Uterus (tissue), 4 donors: ENCODE measurements around the gene PLA2G4E. TPM values are rescaled to one million over a fixed set of nuclear protein-coding genes. Genes with fewer than 3 reads are reported as not detected.

Source experiments
- DNase-seq, 2 donors: peaks; one replicate each; pipeline ENCODE4 v3.0.0-alpha.2; 2019 to 2020
- H3K27ac ChIP-seq, 2 donors: fragments of 200-600 bp; sonication (generic); 1 replicate in 1 of 2; 2 replicates in 1 of 2; pipeline ENCODE4 v1.5.1; 2016 to 2018
- H3K27me3 ChIP-seq, 2 donors: fragments of 200-600 bp; sonication (generic); one replicate each; pipeline ENCODE4 v1.5.1; 2018 to 2019; ENCODE audit warnings: control low read depth in 1 of 2
- H3K36me3 ChIP-seq, 2 donors: fragments of 200-600 bp; sonication (generic); one replicate each; pipeline ENCODE4 v1.5.1; 2019; ENCODE audit warnings: control low read depth in 1 of 2
- H3K4me1 ChIP-seq, 2 donors: fragments of 200-600 bp; sonication (generic); one replicate each; pipeline ENCODE4 v1.5.1; 2018 to 2019; ENCODE audit warnings: control low read depth in 1 of 2
- H3K4me3 ChIP-seq, 2 donors: fragments of 200-600 bp; sonication (generic); 1 replicate in 1 of 2; 2 replicates in 1 of 2; pipeline ENCODE4 v1.5.1; 2018 to 2019; ENCODE audit warnings: mild to moderate bottlenecking in 1 of 2
- H3K9me3 ChIP-seq, 2 donors: fragments of 200-600 bp; sonication (generic); one replicate each; pipeline ENCODE4 v1.5.1; 2019; ENCODE audit warnings: control low read depth in 1 of 2
- POLR2A ChIP-seq, 2 donors: fragments of 450-650 bp; IDR thresholded peaks; one replicate each; pipeline ENCODE4 v1.6.1; 2016; ENCODE audit warnings: antibody characterized with exemption in 2 of 2, mild to moderate bottlenecking in 1 of 2, moderate library complexity in 1 of 2
- intact Hi-C: fragments of 100-400 bp; cut with DNase I; formaldehyde crosslinking; loops from one replicate; pipeline ENCODE4 v1.15.1; 2023; ENCODE audit warnings: low total_unique reads
- total RNA-seq, 4 donors: library from RNA; depleted of rRNA in 3 of 4; stranded (reverse); fragments of >200 nt in 3 of 4; gene quantifications; one replicate each; pipeline versions ENCODE4 v1.1.0 to v1.2.4, GENCODE V29; 2014 to 2023
- TF ChIP-seq, protein P1 (sequence below), 4 experiments: fragments of 200-600 bp in 2 of 4; fragments of 450-650 bp in 2 of 4; sonication (generic) in 2 of 4; IDR thresholded peaks; one replicate each; pipeline ENCODE4 v1.5.1; 2016 to 2019; ENCODE audit warnings: antibody characterized with exemption in 4 of 4, mild to moderate bottlenecking in 2 of 4, moderate library complexity in 1 of 4
- donor health status: DM: yes; HTN: yes; CAD: no.

PLA2G4E gene
- total RNA-seq, 4 donors from 2014 or later, result not detected

DNA sequence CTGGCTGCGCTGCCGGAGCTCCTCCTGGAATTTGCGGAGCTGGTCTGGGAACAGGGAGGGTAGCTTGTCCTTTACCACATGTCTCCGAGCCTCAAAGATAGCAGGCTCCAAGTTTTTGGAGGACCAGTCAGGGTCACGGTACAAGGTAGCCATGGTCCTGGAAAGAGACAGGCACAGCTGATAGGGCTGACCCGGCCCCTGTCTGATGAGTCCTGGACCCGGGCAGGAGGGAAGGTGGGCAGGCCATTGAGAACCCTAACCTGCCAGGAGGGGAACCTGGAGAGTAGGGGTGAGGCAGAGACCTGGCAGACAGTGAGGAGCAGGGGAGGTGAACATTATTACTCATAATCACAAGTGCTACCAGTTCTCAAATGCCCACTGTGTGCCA lies 28.0 kb downstream of the PLA2G4E start:
- H3K4me3 ChIP-seq, result no peak overlapping the region
- H3K27ac ChIP-seq, result no peak overlapping the region
- no peaks in the 10 kb centered on the region for H3K4me1 ChIP-seq
- no peaks in the 10 kb centered on the region for H3K27me3 ChIP-seq
- no peak for TF ChIP-seq POLR2A (IDR thresholded peaks at IDR 0.05)
- TF ChIP-seq, protein P1, sequence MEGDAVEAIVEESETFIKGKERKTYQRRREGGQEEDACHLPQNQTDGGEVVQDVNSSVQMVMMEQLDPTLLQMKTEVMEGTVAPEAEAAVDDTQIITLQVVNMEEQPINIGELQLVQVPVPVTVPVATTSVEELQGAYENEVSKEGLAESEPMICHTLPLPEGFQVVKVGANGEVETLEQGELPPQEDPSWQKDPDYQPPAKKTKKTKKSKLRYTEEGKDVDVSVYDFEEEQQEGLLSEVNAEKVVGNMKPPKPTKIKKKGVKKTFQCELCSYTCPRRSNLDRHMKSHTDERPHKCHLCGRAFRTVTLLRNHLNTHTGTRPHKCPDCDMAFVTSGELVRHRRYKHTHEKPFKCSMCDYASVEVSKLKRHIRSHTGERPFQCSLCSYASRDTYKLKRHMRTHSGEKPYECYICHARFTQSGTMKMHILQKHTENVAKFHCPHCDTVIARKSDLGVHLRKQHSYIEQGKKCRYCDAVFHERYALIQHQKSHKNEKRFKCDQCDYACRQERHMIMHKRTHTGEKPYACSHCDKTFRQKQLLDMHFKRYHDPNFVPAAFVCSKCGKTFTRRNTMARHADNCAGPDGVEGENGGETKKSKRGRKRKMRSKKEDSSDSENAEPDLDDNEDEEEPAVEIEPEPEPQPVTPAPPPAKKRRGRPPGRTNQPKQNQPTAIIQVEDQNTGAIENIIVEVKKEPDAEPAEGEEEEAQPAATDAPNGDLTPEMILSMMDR (IDR thresholded peaks at IDR 0.05), result no peak
- no peaks in the 10 kb centered on the region for H3K36me3 ChIP-seq
- intact Hi-C loops, result no loop called here
- DNase-seq, result no peak
- H3K9me3 ChIP-seq, result no peaks in the 10 kb centered on the region

DNA sequence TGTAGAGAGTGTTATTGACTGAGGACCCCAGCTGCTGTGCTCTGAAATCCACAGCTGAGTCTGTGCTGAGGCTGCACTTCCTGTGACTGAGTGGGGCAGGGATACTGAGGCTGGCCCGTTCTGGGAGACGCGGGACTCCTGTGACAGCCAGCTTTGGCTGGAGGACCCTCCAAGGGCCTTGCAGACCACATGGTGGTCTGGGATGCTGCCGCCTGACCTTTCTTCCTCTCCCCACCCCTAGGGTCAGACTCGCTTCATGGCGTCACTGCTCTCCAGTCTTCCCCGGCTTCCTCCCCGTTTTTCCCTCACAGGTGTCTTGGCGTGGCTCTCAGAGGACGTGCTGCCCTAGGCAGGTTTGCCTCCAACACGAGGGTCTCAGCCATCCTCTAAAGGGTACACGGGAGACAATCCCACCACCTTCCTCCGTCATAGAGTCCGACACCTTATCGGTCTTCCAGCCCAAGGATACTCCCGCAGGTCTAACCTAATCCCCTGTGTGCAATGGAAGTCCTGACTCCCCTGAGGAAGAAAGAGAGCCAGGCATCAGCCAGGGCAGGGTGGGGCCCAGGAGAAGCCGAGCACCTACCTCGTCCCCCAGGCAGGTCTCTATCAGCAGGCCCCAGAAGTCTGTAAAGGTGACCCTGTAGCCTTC lies 28.6 kb downstream of the PLA2G4E start:
- intact Hi-C loops, result no loop called here
- TF ChIP-seq, protein P1 (IDR thresholded peaks at IDR 0.05), result no peak
- no peak for TF ChIP-seq POLR2A (IDR thresholded peaks at IDR 0.05)
- DNase-seq, result no peak
- no peaks in the 10 kb centered on the region for H3K36me3 ChIP-seq
- H3K27me3 ChIP-seq, result no peaks in the 10 kb centered on the region
- H3K4me1 ChIP-seq, result no peaks in the 10 kb centered on the region
- H3K9me3 ChIP-seq, result no peaks in the 10 kb centered on the region
- H3K4me3 ChIP-seq, result no peak overlapping the region
- H3K27ac ChIP-seq, result no peak overlapping the region

DNA sequence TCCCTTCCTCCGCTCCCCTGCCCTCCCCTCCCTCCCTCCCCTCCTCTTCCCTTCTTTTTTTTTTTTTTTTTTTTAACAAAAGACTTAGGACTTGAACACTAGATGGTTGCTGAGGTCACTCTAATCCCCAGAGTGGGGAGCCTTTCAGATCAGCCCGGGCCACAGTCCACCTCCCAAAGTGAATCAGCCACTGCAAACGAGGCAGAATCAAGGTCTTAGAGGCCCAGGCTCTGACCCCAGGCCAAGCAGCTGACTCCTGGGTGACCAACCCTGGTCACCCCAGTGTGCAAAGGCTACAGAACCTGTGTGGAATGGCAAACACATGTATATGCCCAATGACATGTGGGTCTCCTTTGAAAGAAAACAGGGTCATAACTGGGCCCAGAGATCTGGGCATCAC lies 30.2 kb downstream of the PLA2G4E start:
- Histone ChIP-seq H3K36me3 (no peaks in the 10 kb centered on the region), H3K9me3 (no peaks in the 10 kb centered on the region), H3K4me3 (no peak overlapping the region), H3K4me1 (no peaks in the 10 kb centered on the region), H3K27ac (no peak overlapping the region), H3K27me3 (no peaks in the 10 kb centered on the region)
- intact Hi-C loops, result no loop called here
- DNase-seq, result no peak
- TF ChIP-seq, protein P1 (IDR thresholded peaks at IDR 0.05), result no peak
- no peak for TF ChIP-seq POLR2A (IDR thresholded peaks at IDR 0.05)

DNA sequence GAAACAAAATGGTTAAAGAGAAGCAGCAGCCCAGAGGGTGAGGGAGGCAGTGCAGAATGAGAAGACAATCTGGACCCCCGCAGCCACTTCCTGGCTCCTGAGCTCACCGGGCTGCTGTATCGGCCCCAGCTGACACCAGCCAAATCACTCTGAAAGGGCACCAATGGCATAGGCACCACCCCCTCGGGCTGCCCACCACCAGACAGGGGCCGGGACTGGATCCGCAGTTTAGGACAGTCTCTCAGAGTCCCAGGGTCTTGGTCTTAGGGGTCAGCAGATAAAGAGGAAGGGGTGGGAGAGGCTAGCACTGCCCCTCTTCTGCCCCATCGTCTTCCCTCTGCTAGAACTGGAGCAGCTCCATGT lies 30.6 kb downstream of the PLA2G4E start:
- DNase-seq, result no peak
- no peak overlapping the region for H3K4me3 ChIP-seq
- intact Hi-C loops, result no loop called here

DNA sequence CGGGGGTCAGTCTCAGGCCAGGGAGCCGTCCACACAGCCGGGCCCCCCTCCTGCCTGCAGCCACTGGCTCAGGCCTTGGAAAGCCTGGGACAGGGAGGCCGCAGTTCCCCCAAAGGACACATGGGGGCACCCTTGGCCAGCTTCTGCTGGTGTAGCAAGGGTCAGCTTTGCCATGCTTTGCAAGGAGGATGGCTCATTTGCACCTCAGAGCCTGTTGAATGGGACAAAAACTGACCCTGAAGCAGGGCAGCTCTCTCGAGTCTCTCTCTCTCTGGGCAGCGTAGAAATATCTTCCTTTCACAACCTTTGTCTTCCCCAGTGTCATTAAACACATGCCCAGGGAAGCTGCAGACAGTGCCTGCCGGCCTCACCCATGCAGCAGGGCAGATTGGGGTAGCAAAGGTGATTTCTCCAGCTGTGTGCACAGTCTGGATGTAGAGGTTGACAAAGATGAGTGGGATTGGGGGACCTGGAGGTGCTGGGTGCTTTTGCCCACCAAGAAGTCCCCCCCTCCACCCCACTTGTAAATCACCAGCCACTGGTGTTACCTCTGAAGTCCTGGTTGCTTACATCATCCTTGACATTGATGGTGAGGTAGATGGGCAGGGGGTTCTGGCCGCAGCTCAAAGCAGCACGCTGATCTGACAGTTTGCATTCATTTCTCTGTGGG lies 31.1 kb downstream of the PLA2G4E start:
- H3K36me3 ChIP-seq, result no peaks in the 10 kb centered on the region
- intact Hi-C loops, result no loop called here
- peak; percentile 65 to 82 for DNase-seq
- H3K4me3 ChIP-seq, result no peak overlapping the region
- H3K4me1 ChIP-seq, result no peaks in the 10 kb centered on the region
- H3K27me3 ChIP-seq, result no peaks in the 10 kb centered on the region
- H3K9me3 ChIP-seq, result no peaks in the 10 kb centered on the region
- no peak overlapping the region for H3K27ac ChIP-seq
- TF ChIP-seq, protein P1 (IDR thresholded peaks at IDR 0.05), result peak; percentile 90 to 95 (median 94)
- TF ChIP-seq POLR2A (IDR thresholded peaks at IDR 0.05), result no peak

More for the DNA sequence above, 30.6 kb downstream of the PLA2G4E start:
- Histone ChIP-seq H3K4me1 (no peaks in the 10 kb centered on the region), H3K27me3 (no peaks in the 10 kb centered on the region), H3K27ac (no peak overlapping the region), H3K36me3 (no peaks in the 10 kb centered on the region), H3K9me3 (no peaks in the 10 kb centered on the region)
- TF ChIP-seq, protein P1 (IDR thresholded peaks at IDR 0.05), result no peak
- no peak for TF ChIP-seq POLR2A (IDR thresholded peaks at IDR 0.05)
